Trophoblast cell (in vitro differentiated cells and primary cell): ENCODE results near the gene TNFRSF14.
"Not testable (repeated sequence)": the region's sequence is repeated elsewhere in the genome, so short reads cannot be mapped to it uniquely, and the experiment has no call there.

Source experiments
- DNase-seq, 2 donors: peaks; one replicate each; pipeline ENCODE4 v3.0.0-alpha.2; 2016
- H2AFZ ChIP-seq: 2 replicates; pipeline ENCODE4 v1.6.1; 2013; ENCODE audit warnings: low read length, moderate library complexity, mild to moderate bottlenecking; ENCODE audit not compliant: insufficient read depth, poor library complexity
- H2AK5ac ChIP-seq: 2 replicates; pipeline ENCODE4 v1.6.1; 2013; ENCODE audit warnings: mild to moderate bottlenecking, low read length
- H2BK120ac ChIP-seq: 2 replicates; pipeline ENCODE4 v1.6.1; 2013; ENCODE audit warnings: low read length, mild to moderate bottlenecking, moderate library complexity; ENCODE audit not compliant: insufficient read depth, poor library complexity
- H2BK12ac ChIP-seq: 2 replicates; pipeline ENCODE4 v1.6.1; 2013; ENCODE audit warnings: mild to moderate bottlenecking, low read length, moderate library complexity
- H2BK5ac ChIP-seq: 2 replicates; pipeline ENCODE4 v1.6.1; 2013; ENCODE audit warnings: low read length, low read depth, moderate library complexity, mild to moderate bottlenecking; ENCODE audit not compliant: poor library complexity
- H3K14ac ChIP-seq: 2 replicates; pipeline ENCODE4 v1.6.1; 2013; ENCODE audit warnings: mild to moderate bottlenecking, low read length
- H3K18ac ChIP-seq: 2 replicates; pipeline ENCODE4 v1.6.1; 2013; ENCODE audit warnings: mild to moderate bottlenecking, low read length
- H3K23ac ChIP-seq: 2 replicates; pipeline ENCODE4 v1.6.1; 2013; ENCODE audit warnings: low read length
- H3K27ac ChIP-seq: 2 replicates; pipeline ENCODE4 v1.5.1; 2013; ENCODE audit warnings: low read depth, mild to moderate bottlenecking, inconsistent platforms, low read length, moderate library complexity
- H3K27me3 ChIP-seq: 2 replicates; pipeline ENCODE4 v1.6.1; 2013; ENCODE audit warnings: inconsistent platforms, mild to moderate bottlenecking, low read length, moderate library complexity; ENCODE audit not compliant: insufficient read depth
- H3K36me3 ChIP-seq, 2 experiments: 1 replicate in 1 of 2; 2 replicates in 1 of 2; pipeline ENCODE4 v1.6.1; 2013; ENCODE audit warnings: low read length in 2 of 2, mild to moderate bottlenecking in 2 of 2, moderate library complexity in 1 of 2; ENCODE audit not compliant: insufficient read depth in 2 of 2, control insufficient read depth in 1 of 2
- H3K4ac ChIP-seq: 2 replicates; pipeline ENCODE4 v1.6.1; 2013; ENCODE audit warnings: low read depth, mild to moderate bottlenecking, low read length, moderate library complexity
- H3K4me1 ChIP-seq, 2 experiments: 1 replicate in 1 of 2; 2 replicates in 1 of 2; pipeline ENCODE4 v1.6.1; 2013; ENCODE audit warnings: low read length in 2 of 2, mild to moderate bottlenecking in 2 of 2, moderate library complexity in 1 of 2; ENCODE audit not compliant: insufficient read depth in 2 of 2, control insufficient read depth in 1 of 2
- H3K4me2 ChIP-seq: 2 replicates; pipeline ENCODE4 v1.6.1; 2013; ENCODE audit warnings: inconsistent platforms, mild to moderate bottlenecking, low read length, moderate library complexity
- H3K4me3 ChIP-seq: 2 replicates; pipeline ENCODE4 v1.5.1; 2013; ENCODE audit warnings: mild to moderate bottlenecking, low read depth, low read length, inconsistent platforms
- H3K79me1 ChIP-seq: one replicate; pipeline ENCODE4 v1.6.1; 2013; ENCODE audit warnings: low read length
- H3K79me2 ChIP-seq: 2 replicates; pipeline ENCODE4 v1.6.1; 2013; ENCODE audit warnings: low read length, mild to moderate bottlenecking; ENCODE audit not compliant: control insufficient read depth, insufficient read depth, poor library complexity
- H3K9ac ChIP-seq: 2 replicates; pipeline ENCODE4 v1.6.1; 2013; ENCODE audit warnings: mild to moderate bottlenecking, low read length
- H3K9me3 ChIP-seq: 2 replicates; pipeline ENCODE4 v1.6.1; 2013; ENCODE audit warnings: low read depth, mild to moderate bottlenecking, control low read depth, inconsistent platforms, low read length; ENCODE audit not compliant: insufficient read depth
- H4K12ac ChIP-seq: 2 replicates; pipeline ENCODE4 v1.6.1; 2013; ENCODE audit warnings: low read depth, mild to moderate bottlenecking, low read length, moderate library complexity
- H4K8ac ChIP-seq: 2 replicates; pipeline ENCODE4 v1.6.1; 2013; ENCODE audit warnings: low read depth, mild to moderate bottlenecking, low read length, moderate library complexity
- H4K91ac ChIP-seq: one replicate; pipeline ENCODE4 v1.6.1; 2013; ENCODE audit warnings: low read depth, mild to moderate bottlenecking, low read length, moderate library complexity
- WGBS: extraction: QIAGEN DNeasy Blood & Tissue Kit; methylation state at CpG from one replicate; pipeline ENCODE4 v1.1.7; 2013; ENCODE audit warnings: missing lambda C conversion rate; ENCODE audit not compliant: insufficient read length, insufficient coverage; ENCODE audit errors: extremely low coverage; 5-methylcytosine and 5-hydroxymethylcytosine counted together

The TNFRSF14 gene

DNA sequence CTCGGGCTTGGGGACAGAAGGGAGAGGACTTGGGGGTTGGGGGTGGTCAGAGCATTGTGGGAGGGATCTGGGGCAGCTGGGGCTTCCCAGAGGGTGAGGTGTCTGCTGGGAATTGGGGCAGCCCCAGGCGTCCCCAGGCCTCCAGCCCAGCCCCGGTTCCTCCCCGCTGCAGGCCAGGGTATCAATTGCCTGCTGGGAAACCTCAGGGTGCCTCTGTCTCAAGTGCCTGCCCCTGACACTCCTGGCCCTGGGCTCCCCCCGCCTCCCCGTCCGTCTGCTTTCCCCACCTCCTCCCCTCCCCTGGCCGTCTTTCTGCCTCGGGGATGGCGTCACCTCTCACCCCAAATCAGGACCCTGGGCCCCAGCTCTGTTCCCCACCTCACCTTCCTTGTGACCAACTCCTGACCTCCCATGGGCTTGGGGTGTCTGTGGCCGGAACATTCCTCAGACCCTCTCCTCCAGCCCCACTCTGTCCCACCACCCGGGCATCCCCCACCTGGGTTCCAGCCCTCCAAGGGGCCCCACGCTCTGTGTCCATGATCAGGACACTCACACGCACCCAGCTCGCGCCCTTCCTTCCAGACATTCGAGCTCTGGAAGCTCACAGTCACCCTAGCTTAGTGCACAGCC, 12.1 kb downstream of the TNFRSF14 start:
- not testable (repeated sequence) for DNase-seq, H2BK5ac ChIP-seq, H4K91ac ChIP-seq, H3K79me2 ChIP-seq, H2BK120ac ChIP-seq, H3K79me1 ChIP-seq, H2BK12ac ChIP-seq, H3K4me1 ChIP-seq, H3K27ac ChIP-seq, H3K4me2 ChIP-seq, H2AFZ ChIP-seq, H3K4ac ChIP-seq, H4K12ac ChIP-seq, H3K14ac ChIP-seq, H2AK5ac ChIP-seq, H3K9ac ChIP-seq, H3K18ac ChIP-seq, H3K36me3 ChIP-seq, H4K8ac ChIP-seq, H3K4me3 ChIP-seq, H3K27me3 ChIP-seq, H3K23ac ChIP-seq, H3K9me3 ChIP-seq
- no CpG with 5 or more reads among the region's 17 CpGs for WGBS

DNA sequence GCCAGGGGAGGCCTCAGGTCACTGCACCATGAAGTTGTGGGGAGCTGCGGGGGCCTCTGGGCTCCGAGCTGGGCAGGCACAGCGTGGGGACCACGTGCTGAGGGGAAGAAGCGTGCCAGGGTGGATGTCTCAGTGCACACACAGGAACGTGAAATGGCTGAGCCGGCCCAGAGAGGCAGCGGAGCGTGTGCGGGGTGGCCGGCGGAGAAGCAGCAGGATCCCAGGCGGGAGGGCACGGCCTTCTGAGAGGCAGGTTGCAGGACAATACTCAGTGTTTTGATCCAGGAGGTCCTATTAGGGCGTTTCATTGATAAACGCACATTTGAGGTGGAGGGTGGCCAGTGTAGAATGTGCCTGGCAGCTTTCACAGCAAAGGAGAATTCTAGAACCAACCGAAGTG, 12.9 kb downstream of the TNFRSF14 start:
- H2BK12ac ChIP-seq: no peak overlapping the region
- H3K9me3 ChIP-seq: peaks cover 2% of the 10 kb centered on the region
- no peak overlapping the region for H4K12ac ChIP-seq
- no peak overlapping the region for H3K4me3 ChIP-seq
- no peak overlapping the region for H3K23ac ChIP-seq
- no peaks in the 10 kb centered on the region for H3K79me2 ChIP-seq
- H3K27ac ChIP-seq: no peak overlapping the region
- no peaks in the 10 kb centered on the region for H3K36me3 ChIP-seq
- no peaks in the 10 kb centered on the region for H3K79me1 ChIP-seq
- H2BK120ac ChIP-seq: no peak overlapping the region
- no peak overlapping the region for H2AFZ ChIP-seq
- no peak overlapping the region for H3K4me2 ChIP-seq
- DNase-seq: no peak
- H2AK5ac ChIP-seq: no peak overlapping the region
- no peaks in the 10 kb centered on the region for H3K27me3 ChIP-seq
- WGBS: no CpG with 5 or more reads among the region's 17 CpGs
- no peak overlapping the region for H4K8ac ChIP-seq
- H3K9ac ChIP-seq: no peak overlapping the region
- no peak overlapping the region for H2BK5ac ChIP-seq
- H3K18ac ChIP-seq: no peak overlapping the region
- no peak overlapping the region for H3K4ac ChIP-seq
- H3K4me1 ChIP-seq: no peaks in the 10 kb centered on the region
- H3K14ac ChIP-seq: no peak overlapping the region
- H4K91ac ChIP-seq: no peak overlapping the region

DNA sequence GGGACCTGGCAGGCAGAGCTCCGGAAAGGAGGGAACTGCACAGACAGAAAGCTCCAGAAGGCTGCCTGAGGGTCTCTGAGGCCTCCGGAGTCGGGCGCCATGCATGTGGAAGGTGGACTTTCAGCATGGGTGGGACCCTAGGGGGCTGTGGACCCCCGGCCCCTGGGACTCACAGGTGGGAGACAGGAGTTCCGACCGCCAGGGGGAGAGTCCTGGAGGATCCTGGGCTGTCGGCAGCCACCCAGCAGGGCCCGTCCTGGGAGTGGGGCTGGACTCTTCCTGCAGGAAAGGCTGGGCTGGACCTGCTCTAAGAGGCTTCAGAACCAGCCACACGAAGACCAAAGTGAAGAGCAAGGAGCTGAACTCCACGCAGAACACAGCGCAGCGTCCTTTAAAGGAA, 13.5 kb downstream of the TNFRSF14 start:
- H3K14ac ChIP-seq, H4K91ac ChIP-seq, H3K23ac ChIP-seq, H4K12ac ChIP-seq, H2BK5ac ChIP-seq, H2AK5ac ChIP-seq, H2BK120ac ChIP-seq, H3K79me1 ChIP-seq, H2AFZ ChIP-seq, H3K4me1 ChIP-seq, H3K4me2 ChIP-seq, H3K36me3 ChIP-seq, H3K9ac ChIP-seq, H2BK12ac ChIP-seq, H3K27me3 ChIP-seq, H4K8ac ChIP-seq, H3K9me3 ChIP-seq, H3K79me2 ChIP-seq, H3K4me3 ChIP-seq, H3K27ac ChIP-seq, H3K4ac ChIP-seq, DNase-seq, H3K18ac ChIP-seq: not testable (repeated sequence)
- WGBS: no CpG with 5 or more reads among the region's 13 CpGs

DNA sequence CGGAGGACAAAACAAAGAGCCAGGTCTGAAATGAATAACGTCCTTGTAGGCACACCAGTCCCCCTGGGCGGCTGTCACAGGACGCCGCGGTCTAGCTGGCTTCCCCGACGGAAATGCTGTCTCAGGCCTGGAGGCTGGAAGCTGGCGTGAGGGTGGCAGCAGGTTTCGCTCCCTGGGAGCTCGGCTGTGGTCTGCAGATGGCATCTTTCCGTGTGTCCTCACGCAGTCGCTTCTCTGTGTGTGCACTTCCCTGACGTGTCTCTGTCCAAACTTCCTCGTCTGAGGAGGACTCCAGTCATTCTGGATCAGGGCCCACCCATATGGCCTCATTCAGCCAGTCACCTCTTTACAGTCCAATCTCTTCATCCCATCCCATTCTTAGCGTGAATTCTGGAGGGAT, 14.2 kb downstream of the TNFRSF14 start:
- H3K23ac ChIP-seq: no peak overlapping the region
- no peak overlapping the region for H2BK5ac ChIP-seq
- H3K36me3 ChIP-seq: no peaks in the 10 kb centered on the region
- no peak for DNase-seq
- WGBS: no CpG with 5 or more reads among the region's 17 CpGs
- H3K4me1 ChIP-seq: no peaks in the 10 kb centered on the region
- H4K8ac ChIP-seq: no peak overlapping the region
- no peak overlapping the region for H2AFZ ChIP-seq
- H3K18ac ChIP-seq: no peak overlapping the region
- no peak overlapping the region for H2BK120ac ChIP-seq
- no peaks in the 10 kb centered on the region for H3K79me2 ChIP-seq
- no peak overlapping the region for H3K27ac ChIP-seq
- H2AK5ac ChIP-seq: no peak overlapping the region
- no peaks in the 10 kb centered on the region for H3K27me3 ChIP-seq
- no peak overlapping the region for H3K4me2 ChIP-seq
- no peak overlapping the region for H3K9ac ChIP-seq
- no peak overlapping the region for H4K91ac ChIP-seq
- H3K4ac ChIP-seq: no peak overlapping the region
- H3K79me1 ChIP-seq: no peaks in the 10 kb centered on the region
- H2BK12ac ChIP-seq: no peak overlapping the region
- peaks cover 2% of the 10 kb centered on the region for H3K9me3 ChIP-seq
- no peak overlapping the region for H3K14ac ChIP-seq
- no peak overlapping the region for H4K12ac ChIP-seq
- no peak overlapping the region for H3K4me3 ChIP-seq
